Measurements from ENCODE around the gene RNASE11. TPM values are rescaled to one million over a fixed set of nuclear protein-coding genes. Genes with fewer than 3 reads are reported as not detected.

RNASE11 gene
- polyA plus RNA-seq, 1 donor (not counting 4 experiments of a cell fraction or from before 2014, with no cell fraction given): not detected

DNA sequence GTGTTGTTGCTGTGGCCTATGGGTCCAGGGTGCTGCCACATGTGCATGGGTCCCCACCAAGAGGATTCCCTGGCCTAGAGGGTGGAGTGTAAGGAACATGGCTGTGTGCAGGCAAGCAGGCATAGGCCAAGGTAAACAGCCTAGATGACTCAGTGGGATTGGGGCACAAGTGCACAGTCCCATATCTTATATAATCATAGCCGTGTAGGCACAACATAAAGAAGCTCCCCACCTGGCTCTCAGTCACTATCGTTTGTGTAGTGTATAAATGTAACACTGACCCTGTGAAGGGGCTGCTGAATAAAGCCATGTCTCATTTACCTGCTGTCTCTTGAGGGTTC lies 19.1 kb upstream of the RNASE11 start:
- no peak for FAIRE-seq

DNA sequence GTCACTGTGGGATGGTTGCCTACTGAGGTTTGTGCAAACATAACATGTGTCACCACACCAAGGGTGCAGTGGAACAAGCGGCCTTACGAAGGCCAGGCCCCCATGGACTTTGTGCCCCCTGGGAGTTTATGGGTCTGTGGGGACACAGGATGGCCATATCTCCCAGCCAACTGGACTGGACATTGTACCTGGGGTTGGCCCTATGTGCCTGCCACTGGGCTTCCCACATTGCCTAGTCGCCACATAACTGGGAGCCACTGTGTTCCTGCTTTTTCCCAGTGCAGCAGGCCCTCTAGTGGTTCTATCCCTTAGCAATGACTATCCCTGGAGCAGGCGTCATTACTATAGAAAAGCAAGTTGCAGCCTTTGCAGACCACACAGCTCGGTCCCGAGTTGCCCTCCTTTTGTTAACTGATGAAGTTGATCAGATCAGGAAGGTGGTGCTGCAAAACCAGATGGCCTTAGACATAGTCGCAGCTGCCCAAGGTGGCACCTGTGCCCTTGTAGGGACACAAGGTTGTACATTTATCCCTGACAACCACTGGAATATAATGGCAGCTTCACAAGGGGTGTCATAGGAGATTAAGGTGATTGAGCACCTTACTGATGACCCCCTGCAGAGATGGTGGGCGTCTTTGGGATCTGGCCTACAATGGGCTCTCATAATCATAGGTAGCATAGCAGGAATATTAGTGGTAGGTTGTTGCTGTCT lies 18.5 kb upstream of the RNASE11 start:
- Histone ChIP-seq H3K36me3 (ENCODE audit: control insufficient read depth in 2 of 2, extremely low read depth in 1 of 2, insufficient read depth in 2 of 2, low read length in 2 of 2) (no peaks in the 10 kb centered on the region), H3K27ac (ENCODE audit: control insufficient read depth, insufficient read depth, low read length) (no peak overlapping the region), H3K79me2 (ENCODE audit: control insufficient read depth, insufficient read depth, low read length) (no peaks in the 10 kb centered on the region), H3K27me3 (ENCODE audit: control insufficient read depth, extremely low read depth, insufficient read depth, low read length) (no peaks in the 10 kb centered on the region), H3K9me1 (ENCODE audit: control insufficient read depth, extremely low read depth, insufficient read depth, low read length) (no peaks in the 10 kb centered on the region), H3K9me3 (ENCODE audit: control insufficient read depth, low read depth, low read length) (no peaks in the 10 kb centered on the region), H3K9ac (ENCODE audit: control insufficient read depth, extremely low read depth, insufficient read depth, low read length) (no peak overlapping the region), H3K4me3 (ENCODE audit: control insufficient read depth in 2 of 3, extremely low read depth in 1 of 3, insufficient read depth in 2 of 3, low read depth in 1 of 3, low read length in 3 of 3) (no peak overlapping the region), H3K4me1 (ENCODE audit: control insufficient read depth, extremely low read depth, insufficient read depth, low read length) (no peaks in the 10 kb centered on the region), H2AFZ (ENCODE audit: control insufficient read depth, low read length) (no peak overlapping the region), H3K4me2 (ENCODE audit: control insufficient read depth, extremely low read depth, insufficient read depth, low read depth, low read length) (no peak overlapping the region), H4K20me1 (ENCODE audit: control insufficient read depth, extremely low read depth, insufficient read depth, low read length) (no peaks in the 10 kb centered on the region)
- FAIRE-seq (no peak), DNase-seq (ENCODE audit: low read depth, low spot score) (no peak)
- dilution Hi-C loops (cut with MboI; ENCODE audit: extremely low pct_ligation_motif_present, low sequenced_read_pairs): no loop called here
- TF ChIP-seq, protein P1, sequence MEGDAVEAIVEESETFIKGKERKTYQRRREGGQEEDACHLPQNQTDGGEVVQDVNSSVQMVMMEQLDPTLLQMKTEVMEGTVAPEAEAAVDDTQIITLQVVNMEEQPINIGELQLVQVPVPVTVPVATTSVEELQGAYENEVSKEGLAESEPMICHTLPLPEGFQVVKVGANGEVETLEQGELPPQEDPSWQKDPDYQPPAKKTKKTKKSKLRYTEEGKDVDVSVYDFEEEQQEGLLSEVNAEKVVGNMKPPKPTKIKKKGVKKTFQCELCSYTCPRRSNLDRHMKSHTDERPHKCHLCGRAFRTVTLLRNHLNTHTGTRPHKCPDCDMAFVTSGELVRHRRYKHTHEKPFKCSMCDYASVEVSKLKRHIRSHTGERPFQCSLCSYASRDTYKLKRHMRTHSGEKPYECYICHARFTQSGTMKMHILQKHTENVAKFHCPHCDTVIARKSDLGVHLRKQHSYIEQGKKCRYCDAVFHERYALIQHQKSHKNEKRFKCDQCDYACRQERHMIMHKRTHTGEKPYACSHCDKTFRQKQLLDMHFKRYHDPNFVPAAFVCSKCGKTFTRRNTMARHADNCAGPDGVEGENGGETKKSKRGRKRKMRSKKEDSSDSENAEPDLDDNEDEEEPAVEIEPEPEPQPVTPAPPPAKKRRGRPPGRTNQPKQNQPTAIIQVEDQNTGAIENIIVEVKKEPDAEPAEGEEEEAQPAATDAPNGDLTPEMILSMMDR (optimal IDR thresholded peaks at IDR 0.05 in 1 of 3, IDR thresholded peaks at IDR 0.05 in 1 of 3, conservative IDR thresholded peaks at IDR 0.05 in 1 of 3; ENCODE audit: extremely low read depth in 1 of 3, insufficient read depth in 2 of 3, low read length in 3 of 3): peak; percentile 66 to 81 (median 80)
- TF ChIP-seq EZH2 (IDR thresholded peaks at IDR 0.05; ENCODE audit: low read length): no peak

More for the DNA sequence above, 19.1 kb upstream of the RNASE11 start:
- H3K9me1 ChIP-seq (ENCODE audit: control insufficient read depth, extremely low read depth, insufficient read depth, low read length): no peaks in the 10 kb centered on the region
- H3K4me1 ChIP-seq (ENCODE audit: control insufficient read depth, extremely low read depth, insufficient read depth, low read length): no peaks in the 10 kb centered on the region
- H3K36me3 ChIP-seq (ENCODE audit: control insufficient read depth in 2 of 2, extremely low read depth in 1 of 2, insufficient read depth in 2 of 2, low read length in 2 of 2): no peaks in the 10 kb centered on the region
- H3K4me2 ChIP-seq (ENCODE audit: control insufficient read depth, extremely low read depth, insufficient read depth, low read depth, low read length): no peak overlapping the region
- H3K4me3 ChIP-seq (ENCODE audit: control insufficient read depth in 2 of 3, extremely low read depth in 1 of 3, insufficient read depth in 2 of 3, low read depth in 1 of 3, low read length in 3 of 3): no peak overlapping the region
- no peaks in the 10 kb centered on the region for H3K9me3 ChIP-seq (ENCODE audit: control insufficient read depth, low read depth, low read length)
- H3K79me2 ChIP-seq (ENCODE audit: control insufficient read depth, insufficient read depth, low read length): no peaks in the 10 kb centered on the region
- H3K27me3 ChIP-seq (ENCODE audit: control insufficient read depth, extremely low read depth, insufficient read depth, low read length): no peaks in the 10 kb centered on the region
- TF ChIP-seq EZH2 (IDR thresholded peaks at IDR 0.05; ENCODE audit: low read length): no peak
- TF ChIP-seq, protein P1 (optimal IDR thresholded peaks at IDR 0.05 in 1 of 3, IDR thresholded peaks at IDR 0.05 in 1 of 3, conservative IDR thresholded peaks at IDR 0.05 in 1 of 3; ENCODE audit: extremely low read depth in 1 of 3, insufficient read depth in 2 of 3, low read length in 3 of 3): no peak
- no peak overlapping the region for H2AFZ ChIP-seq (ENCODE audit: control insufficient read depth, low read length)
- H3K27ac ChIP-seq (ENCODE audit: control insufficient read depth, insufficient read depth, low read length): no peak overlapping the region
- DNase-seq (ENCODE audit: low read depth, low spot score): no peak
- dilution Hi-C loops (cut with MboI; ENCODE audit: extremely low pct_ligation_motif_present, low sequenced_read_pairs): no loop called here
- H3K9ac ChIP-seq (ENCODE audit: control insufficient read depth, extremely low read depth, insufficient read depth, low read length): no peak overlapping the region
- no peaks in the 10 kb centered on the region for H4K20me1 ChIP-seq (ENCODE audit: control insufficient read depth, extremely low read depth, insufficient read depth, low read length)
